ENCODE measurements around the gene WDR88.

The WDR88 gene

GRCh38 chr19:33210266-33210940 lies 78.5 kb downstream of the WDR88 start:
- no peak overlapping the region for H3K27ac ChIP-seq (replicated peaks)
- TF ChIP-seq REST (IDR thresholded peaks at IDR 0.05; ENCODE audit: insufficient replicate concordance, low read depth) (no peak), GABPA (IDR thresholded peaks at IDR 0.05; ENCODE audit: low read depth) (no peak), POLR2AphosphoS5 (IDR thresholded peaks at IDR 0.05; ENCODE audit: low read depth) (no peak; the same call in 1 of the 2 replicates), CTCF (IDR thresholded peaks at IDR 0.05; ENCODE audit: insufficient read depth, low read length) (no peak), SPI1 (IDR thresholded peaks at IDR 0.05; ENCODE audit: borderline replicate concordance, low read depth) (no peak)
- H3K4me3 ChIP-seq (replicated peaks; ENCODE audit: insufficient read depth, low read length) = no peak overlapping the region
- no peaks in the 10 kb centered on the region for H3K27me3 ChIP-seq (ENCODE audit: insufficient read depth, poor library complexity, severe bottlenecking)
- DNase-seq (ENCODE audit: low read depth in 1 of 2, low spot score in 1 of 2) = no peak

DNA sequence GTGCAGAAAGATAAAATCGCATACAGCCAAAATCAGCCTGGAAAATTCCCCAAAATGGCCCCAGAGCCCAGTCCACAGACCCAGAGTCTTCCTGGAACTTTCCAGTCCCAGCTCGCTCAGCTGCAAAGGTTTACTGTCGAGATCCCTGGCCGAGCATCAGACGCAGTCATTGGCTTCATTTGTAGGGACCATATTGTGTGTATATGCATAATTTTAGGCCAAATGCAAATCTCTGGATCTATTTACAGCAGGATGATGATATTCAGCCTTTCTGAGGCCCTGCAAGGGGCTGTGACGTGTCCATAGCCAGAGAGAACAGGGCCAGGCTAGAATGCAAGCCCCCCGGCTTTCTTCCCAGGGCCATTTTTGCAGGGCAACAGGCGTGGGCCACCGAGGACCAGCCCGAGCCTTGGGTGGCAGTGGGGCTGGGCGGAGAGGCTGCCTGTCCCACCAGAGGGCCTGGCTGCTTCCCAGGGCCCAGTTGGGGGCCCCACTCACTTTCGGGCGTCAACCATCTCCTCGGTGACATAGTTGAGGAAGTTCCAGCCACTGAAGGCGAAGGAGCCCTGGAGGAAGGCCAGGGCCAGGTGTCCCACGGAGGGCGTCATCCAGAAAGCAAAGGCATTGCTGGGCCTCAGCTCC lies 80.0 kb downstream of the WDR88 start:
- Histone ChIP-seq H3K27me3 (ENCODE audit: insufficient read depth, poor library complexity, severe bottlenecking) (no peaks in the 10 kb centered on the region), H3K4me3 (replicated peaks; ENCODE audit: insufficient read depth, low read length) (no peak overlapping the region), H3K27ac (replicated peaks) (no peak overlapping the region)
- no peak for TF ChIP-seq SPI1 (IDR thresholded peaks at IDR 0.05; ENCODE audit: borderline replicate concordance, low read depth)
- TF ChIP-seq CTCF (IDR thresholded peaks at IDR 0.05; ENCODE audit: insufficient read depth, low read length) = no peak
- DNase-seq (ENCODE audit: low read depth in 1 of 2, low spot score in 1 of 2) = no peak

GRCh38 chr19:33212436-33213172 lies 80.7 kb downstream of the WDR88 start:
- TF ChIP-seq SPI1 (IDR thresholded peaks at IDR 0.05; ENCODE audit: borderline replicate concordance, low read depth) = no peak
- TF ChIP-seq GABPA (IDR thresholded peaks at IDR 0.05; ENCODE audit: low read depth) = no peak
- no peak for TF ChIP-seq POLR2AphosphoS5 (IDR thresholded peaks at IDR 0.05; ENCODE audit: low read depth)
- no peak for TF ChIP-seq REST (IDR thresholded peaks at IDR 0.05; ENCODE audit: insufficient replicate concordance, low read depth)
- no peak for TF ChIP-seq CTCF (IDR thresholded peaks at IDR 0.05; ENCODE audit: insufficient read depth, low read length)

More at GRCh38 chr19:33212436-33213172, 80.7 kb downstream of the WDR88 start:
- DNase-seq (ENCODE audit: low read depth in 1 of 2, low spot score in 1 of 2) = no peak
- no peak overlapping the region for H3K27ac ChIP-seq (replicated peaks)
- no peak overlapping the region for H3K4me3 ChIP-seq (replicated peaks; ENCODE audit: insufficient read depth, low read length)
- H3K27me3 ChIP-seq (ENCODE audit: insufficient read depth, poor library complexity, severe bottlenecking) = no peaks in the 10 kb centered on the region
